Activated B cell treated with CpG ODN at 0.5 μM for 24 hours (primary cell): ENCODE measurements around the gene PIGS. TPM values are rescaled to one million over a fixed set of nuclear protein-coding genes. Genes with fewer than 3 reads are reported as not detected.

Experiments
- ATAC-seq: fragments of 200-7000 bp; cut with Tn5 transposase; one replicate; pipeline ENCODE4 v1.10.0; 2021; ENCODE audit warnings: low read depth, mild to moderate bottlenecking, moderate library complexity
- CTCF ChIA-PET: fragments of 350-600 bp; sonication (Branson Sonifier 250); formaldehyde crosslinking; loops from one replicate; lab custom pipeline; 2021; ENCODE audit warnings: antibody characterized with exemption; lab: Charles Lee
- POLR2A ChIA-PET: fragments of 350-600 bp; sonication (Branson Sonifier 250); formaldehyde crosslinking; loops from one replicate; lab custom pipeline; 2021; ENCODE audit warnings: antibody characterized with exemption; lab: Charles Lee
- DNase-seq: peaks from one replicate; pipeline ENCODE4 v3.0.0; 2022
- H3K27ac Mint-ChIP-seq: one replicate; pipeline ENCODE4 v1.8.0; 2020; ENCODE audit warnings: mixed read lengths
- H3K27me3 Mint-ChIP-seq: one replicate; pipeline ENCODE4 v1.8.0; 2021; ENCODE audit warnings: mixed read lengths
- H3K36me3 Mint-ChIP-seq: one replicate; pipeline ENCODE4 v1.8.0; 2021; ENCODE audit warnings: low read depth, mixed read lengths
- H3K4me1 Mint-ChIP-seq: one replicate; pipeline ENCODE4 v1.8.0; 2021; ENCODE audit warnings: mixed read lengths
- H3K4me3 Mint-ChIP-seq: one replicate; pipeline ENCODE4 v1.8.0; 2020; ENCODE audit warnings: mild to moderate bottlenecking, mixed read lengths
- H3K9me3 Mint-ChIP-seq: one replicate; pipeline ENCODE4 v1.8.0; 2020; ENCODE audit warnings: mixed read lengths
- CTCF ChIP-seq: fragments of 200-600 bp; IDR thresholded peaks from one replicate; pipeline ENCODE4 v1.8.0; 2022; ENCODE audit warnings: antibody characterized with exemption, mild to moderate bottlenecking
- intact Hi-C: fragments of 100-400 bp; cut with micrococcal nuclease; formaldehyde crosslinking; loops from one replicate; pipeline ENCODE4 v1.15.1; 2024
- total RNA-seq: library from RNA; stranded (reverse); gene quantifications from 2 replicates; pipeline ENCODE4 v1.2.3, GENCODE V29; 2022

The PIGS gene
- total RNA-seq, 1 donor from 2014 or later = 92.2 TPM

GRCh38 chr17:28615260-28615940 is 44.1 kb upstream of the PIGS start:
- Mint-ChIP-seq H3K4me1 (peaks cover 38% of the 10 kb centered on the region), H3K9me3 (no peaks in the 10 kb centered on the region), H3K27ac (peak overlapping the region; percentile 46), H3K27me3 (no peaks in the 10 kb centered on the region), H3K4me3 (no peak overlapping the region), H3K36me3 (peaks cover 73% of the 10 kb centered on the region)
- peak; percentile 56 for ATAC-seq
- intact Hi-C loops = no loop called here
- no peak for DNase-seq
- ChIA-PET POLR2A (interaction anchor here (1.6 kb wide), 1 partner anchor 16 kb away, joined by 8 read pairs; no protein-coding TSS in a partner anchor), CTCF (interaction anchor here (1.2 kb wide), 1 partner anchor 120 kb away, joined by 4 read pairs; no protein-coding TSS in a partner anchor)
- TF ChIP-seq CTCF = no peak

GRCh38 chr17:28613931-28614381 is 42.6 kb upstream of the PIGS start, which contains the start of gene RSKR:
TSS of gene RSKR (minus strand) at chr17:28614185. CDS start at chr17:28614161, 24 bp downstream.
- Mint-ChIP-seq H3K9me3 (no peaks in the 10 kb centered on the region), H3K4me3 (no peak within 1 kb of the TSS), H3K4me1 (peaks cover 38% of the 10 kb centered on the region), H3K36me3 (peaks cover 67% of the 10 kb centered on the region), H3K27ac (peak within 1 kb of the TSS; percentile 56), H3K27me3 (no peaks in the 10 kb centered on the region)
- intact Hi-C loops = loop anchor here (1.0 to 5.0 kb wide), 4 partner anchors 42 to 120 kb away; partner anchors contain the start of genes PIGS and UNC119
- ATAC-seq (no peak), DNase-seq (no peak)
- no peak for TF ChIP-seq CTCF
- ChIA-PET CTCF (interaction anchor here (1.2 to 4.7 kb wide), 7 partner anchors 14 to 122 kb away, joined by 3 to 66 read pairs (median 12); partner anchors contain the start of gene SPAG5), POLR2A (interaction anchor here (0.7 to 1.6 kb wide), 3 partner anchors 14 to 67 kb away, joined by 3 to 8 read pairs (median 6); no protein-coding TSS in a partner anchor)

- Mint-ChIP-seq H3K27me3 (no peaks in the 10 kb centered on the region), H3K9me3 (no peaks in the 10 kb centered on the region), H3K4me3 (no peak overlapping the region), H3K4me1 (peaks cover 38% of the 10 kb centered on the region), H3K36me3 (peaks cover 60% of the 10 kb centered on the region), H3K27ac (peak overlapping the region; percentile 38)
- intact Hi-C loops = loop anchor here (1.0 to 5.0 kb wide), 4 partner anchors 41 to 119 kb away; partner anchors contain the start of genes PIGS and UNC119
- TF ChIP-seq CTCF = no peak
- ATAC-seq (peak; percentile 54), DNase-seq (peak; percentile 26)
- ChIA-PET POLR2A (interaction anchor here (0.7 to 1.4 kb wide), 3 partner anchors 14 to 67 kb away, joined by 3 to 6 read pairs (median 5); no protein-coding TSS in a partner anchor), CTCF (interaction anchor here (0.7 to 4.7 kb wide), 19 partner anchors 8 to 197 kb away, joined by 3 to 66 read pairs (median 4); partner anchors contain the start of genes ALDOC and SPAG5)
Observed at GRCh38 chr17:28612936-28613872, 41.9 kb upstream of the PIGS start.

GRCh38 chr17:28612531-28612930 is 41.2 kb upstream of the PIGS start:
- POLR2A ChIA-PET = interaction anchor here (1.4 kb wide), 2 partner anchors 13 to 63 kb away, joined by 5 to 6 read pairs; no protein-coding TSS in a partner anchor

More at GRCh38 chr17:28612531-28612930, 41.2 kb upstream of the PIGS start:
- H3K9me3 Mint-ChIP-seq = no peaks in the 10 kb centered on the region
- intact Hi-C loops = loop anchor here (5.0 kb wide), 2 partner anchors 40 to 60 kb away; partner anchors contain the start of genes PIGS and UNC119
- no peak for DNase-seq
- CTCF ChIA-PET = interaction anchor here (0.7 to 4.7 kb wide), 19 partner anchors 8 to 196 kb away, joined by 3 to 66 read pairs (median 4); partner anchors contain the start of genes ALDOC and SPAG5
- no peaks in the 10 kb centered on the region for H3K27me3 Mint-ChIP-seq
- H3K36me3 Mint-ChIP-seq = peaks cover 56% of the 10 kb centered on the region
- H3K27ac Mint-ChIP-seq = peak overlapping the region; percentile 38
- no peak overlapping the region for H3K4me3 Mint-ChIP-seq
- TF ChIP-seq CTCF = no peak
- peaks cover 38% of the 10 kb centered on the region for H3K4me1 Mint-ChIP-seq
- no peak for ATAC-seq
